GM19240 (cell line): ENCODE data around the gene SEL1L2.

Experiments
- DNase-seq: peaks from one replicate; pipeline ENCODE4 v3.0.0; 2011; ENCODE audit warnings: low spot score; ENCODE audit not compliant: insufficient read length

The SEL1L2 gene

GRCh38 chr20:13930281-13930680, 60.1 kb downstream of the SEL1L2 start:
- no peak for DNase-seq

GRCh38 chr20:13929836-13930235, 60.6 kb downstream of the SEL1L2 start:
- DNase-seq: no peak

- DNase-seq: no peak
Observed at GRCh38 chr20:13928901-13929300, 61.5 kb downstream of the SEL1L2 start.

- DNase-seq: no peak
Observed at GRCh38 chr20:13927171-13927570, 63.2 kb downstream of the SEL1L2 start.

GRCh38 chr20:13922241-13922640, 68.2 kb downstream of the SEL1L2 start:
- no peak for DNase-seq

- no peak for DNase-seq
Observed at GRCh38 chr20:13915284-13915683, 75.1 kb downstream of the SEL1L2 start.

GRCh38 chr20:13913572-13913971, 76.8 kb downstream of the SEL1L2 start:
- no peak for DNase-seq

GRCh38 chr20:13913131-13913530, 77.3 kb downstream of the SEL1L2 start:
- no peak for DNase-seq

- DNase-seq: no peak
Observed at GRCh38 chr20:13910492-13910891, 79.9 kb downstream of the SEL1L2 start.

- DNase-seq: no peak
Observed at GRCh38 chr20:13909067-13909466, 81.3 kb downstream of the SEL1L2 start.

- DNase-seq: no peak
Observed at GRCh38 chr20:13904766-13905165, 85.6 kb downstream of the SEL1L2 start.

- DNase-seq: no peak
Observed at GRCh38 chr20:13900496-13900895, 89.9 kb downstream of the SEL1L2 start.

- DNase-seq: no peak
Observed at GRCh38 chr20:13898012-13898612, 92.3 kb downstream of the SEL1L2 start.

- no peak for DNase-seq
Observed at GRCh38 chr20:13891575-13891974, 98.8 kb downstream of the SEL1L2 start.

- DNase-seq: no peak
Observed at GRCh38 chr20:13884803-13885202, 105.6 kb downstream of the SEL1L2 start.

- no peak for DNase-seq
Observed at GRCh38 chr20:13883425-13883824, 107.0 kb downstream of the SEL1L2 start.

GRCh38 chr20:13878566-13878965, 111.8 kb downstream of the SEL1L2 start:
- DNase-seq: no peak

- DNase-seq: no peak
Observed at GRCh38 chr20:13877793-13878192, 112.6 kb downstream of the SEL1L2 start.

- DNase-seq: no peak
Observed at GRCh38 chr20:13875265-13875811, 115.1 kb downstream of the SEL1L2 start.

GRCh38 chr20:13874394-13875157, 115.8 kb downstream of the SEL1L2 start:
- DNase-seq: no peak

GRCh38 chr20:13873831-13874230, 116.6 kb downstream of the SEL1L2 start:
- no peak for DNase-seq

GRCh38 chr20:13870170-13870748, 120.2 kb downstream of the SEL1L2 start:
- DNase-seq: no peak
